HG03135 (cell line): ENCODE data around the gene CIITA.
"Not testable (repeated sequence)": the region's sequence is repeated elsewhere in the genome, so short reads cannot be mapped to it uniquely, and the experiment has no call there.

Source experiments
- ATAC-seq: cut with Tn5 transposase; IDR thresholded peaks from one replicate; pipeline ENCODE4 v1.9.1; 2021; ENCODE audit warnings: mild to moderate bottlenecking, moderate library complexity; ENCODE audit not compliant: unreplicated experiment

Gene CIITA, protein sequence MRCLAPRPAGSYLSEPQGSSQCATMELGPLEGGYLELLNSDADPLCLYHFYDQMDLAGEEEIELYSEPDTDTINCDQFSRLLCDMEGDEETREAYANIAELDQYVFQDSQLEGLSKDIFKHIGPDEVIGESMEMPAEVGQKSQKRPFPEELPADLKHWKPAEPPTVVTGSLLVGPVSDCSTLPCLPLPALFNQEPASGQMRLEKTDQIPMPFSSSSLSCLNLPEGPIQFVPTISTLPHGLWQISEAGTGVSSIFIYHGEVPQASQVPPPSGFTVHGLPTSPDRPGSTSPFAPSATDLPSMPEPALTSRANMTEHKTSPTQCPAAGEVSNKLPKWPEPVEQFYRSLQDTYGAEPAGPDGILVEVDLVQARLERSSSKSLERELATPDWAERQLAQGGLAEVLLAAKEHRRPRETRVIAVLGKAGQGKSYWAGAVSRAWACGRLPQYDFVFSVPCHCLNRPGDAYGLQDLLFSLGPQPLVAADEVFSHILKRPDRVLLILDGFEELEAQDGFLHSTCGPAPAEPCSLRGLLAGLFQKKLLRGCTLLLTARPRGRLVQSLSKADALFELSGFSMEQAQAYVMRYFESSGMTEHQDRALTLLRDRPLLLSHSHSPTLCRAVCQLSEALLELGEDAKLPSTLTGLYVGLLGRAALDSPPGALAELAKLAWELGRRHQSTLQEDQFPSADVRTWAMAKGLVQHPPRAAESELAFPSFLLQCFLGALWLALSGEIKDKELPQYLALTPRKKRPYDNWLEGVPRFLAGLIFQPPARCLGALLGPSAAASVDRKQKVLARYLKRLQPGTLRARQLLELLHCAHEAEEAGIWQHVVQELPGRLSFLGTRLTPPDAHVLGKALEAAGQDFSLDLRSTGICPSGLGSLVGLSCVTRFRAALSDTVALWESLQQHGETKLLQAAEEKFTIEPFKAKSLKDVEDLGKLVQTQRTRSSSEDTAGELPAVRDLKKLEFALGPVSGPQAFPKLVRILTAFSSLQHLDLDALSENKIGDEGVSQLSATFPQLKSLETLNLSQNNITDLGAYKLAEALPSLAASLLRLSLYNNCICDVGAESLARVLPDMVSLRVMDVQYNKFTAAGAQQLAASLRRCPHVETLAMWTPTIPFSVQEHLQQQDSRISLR

DNA sequence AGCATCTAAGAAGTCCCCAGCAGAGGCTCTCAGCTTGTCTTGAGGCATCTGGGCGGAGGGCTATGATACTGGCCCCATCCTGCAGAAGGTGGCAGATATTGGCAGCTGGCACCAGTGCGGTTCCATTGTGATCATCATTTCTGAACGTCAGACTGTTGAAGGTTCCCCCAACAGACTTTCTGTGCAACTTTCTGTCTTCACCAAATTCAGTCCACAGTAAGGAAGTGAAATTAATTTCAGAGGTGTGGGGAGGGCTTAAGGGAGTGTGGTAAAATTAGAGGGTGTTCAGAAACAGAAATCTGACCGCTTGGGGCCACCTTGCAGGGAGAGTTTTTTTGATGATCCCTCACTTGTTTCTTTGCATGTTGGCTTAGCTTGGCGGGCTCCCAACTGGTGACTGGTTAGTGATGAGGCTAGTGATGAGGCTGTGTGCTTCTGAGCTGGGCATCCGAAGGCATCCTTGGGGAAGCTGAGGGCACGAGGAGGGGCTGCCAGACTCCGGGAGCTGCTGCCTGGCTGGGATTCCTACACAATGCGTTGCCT is at the start of gene CIITA:
CIITA (plus strand) TSS at position 404 of the 543 bp plus-strand sequence; CDS start at position 533, 129 bp downstream.
- ATAC-seq, result peak; percentile 48

DNA sequence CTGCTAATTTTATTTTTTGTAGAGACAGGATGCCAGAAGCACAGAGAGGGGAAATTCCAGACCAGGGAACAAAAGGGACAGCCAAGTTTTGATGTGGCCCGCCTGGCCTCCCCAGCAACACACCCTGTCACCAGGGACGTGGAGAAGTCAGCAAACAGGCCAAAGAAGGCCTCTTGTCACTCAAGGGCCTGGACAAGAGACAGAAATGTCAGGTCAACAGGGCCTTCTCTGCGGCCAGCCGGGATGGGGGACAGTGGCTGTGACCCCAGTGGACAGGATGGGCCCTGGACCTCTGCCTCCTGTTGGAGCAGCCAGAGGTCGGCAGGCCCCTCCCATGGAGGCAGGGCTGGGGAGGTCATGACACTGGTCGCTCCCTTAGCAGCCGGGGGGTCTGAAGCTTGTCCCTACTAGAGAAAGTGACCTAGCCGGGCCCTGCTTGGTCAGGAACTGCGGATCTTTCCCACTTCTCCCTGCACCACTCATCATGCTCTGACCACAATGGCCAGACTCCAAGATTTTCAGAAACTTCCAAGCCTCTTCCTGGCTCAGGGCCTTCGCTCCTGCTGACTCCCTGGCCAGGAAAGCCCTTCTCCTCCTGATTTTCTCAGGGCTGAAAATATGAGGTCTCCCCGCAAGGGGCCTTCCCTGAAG is 49.2 kb upstream of the CIITA start:
- no peak for ATAC-seq

DNA sequence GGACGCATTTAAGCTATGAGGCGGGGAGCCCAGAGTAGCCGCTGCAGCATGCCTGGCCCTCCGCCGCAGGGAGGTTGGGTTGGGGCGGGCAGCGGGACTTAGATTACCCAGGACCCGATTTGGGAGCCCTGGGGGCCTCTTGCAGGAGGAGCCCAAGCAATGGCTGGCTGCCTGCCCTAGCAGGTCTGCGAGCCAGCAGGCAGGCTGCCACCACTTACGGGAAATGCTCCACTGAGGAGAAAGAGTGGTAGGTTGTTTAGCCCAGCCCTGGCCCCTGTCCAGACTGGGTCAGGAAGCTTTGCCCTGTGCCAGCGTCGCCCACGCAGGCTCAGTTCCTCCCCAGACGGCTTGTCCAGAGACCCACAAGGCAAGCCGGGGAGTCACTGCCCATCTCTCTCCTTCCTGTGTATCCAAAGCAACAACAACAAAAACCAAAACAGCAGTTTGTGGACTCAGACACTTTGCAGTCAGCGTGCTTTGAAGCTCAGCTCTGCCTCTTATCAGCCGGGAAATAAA is 48.1 kb upstream of the CIITA start:
- ATAC-seq, result no peak

DNA sequence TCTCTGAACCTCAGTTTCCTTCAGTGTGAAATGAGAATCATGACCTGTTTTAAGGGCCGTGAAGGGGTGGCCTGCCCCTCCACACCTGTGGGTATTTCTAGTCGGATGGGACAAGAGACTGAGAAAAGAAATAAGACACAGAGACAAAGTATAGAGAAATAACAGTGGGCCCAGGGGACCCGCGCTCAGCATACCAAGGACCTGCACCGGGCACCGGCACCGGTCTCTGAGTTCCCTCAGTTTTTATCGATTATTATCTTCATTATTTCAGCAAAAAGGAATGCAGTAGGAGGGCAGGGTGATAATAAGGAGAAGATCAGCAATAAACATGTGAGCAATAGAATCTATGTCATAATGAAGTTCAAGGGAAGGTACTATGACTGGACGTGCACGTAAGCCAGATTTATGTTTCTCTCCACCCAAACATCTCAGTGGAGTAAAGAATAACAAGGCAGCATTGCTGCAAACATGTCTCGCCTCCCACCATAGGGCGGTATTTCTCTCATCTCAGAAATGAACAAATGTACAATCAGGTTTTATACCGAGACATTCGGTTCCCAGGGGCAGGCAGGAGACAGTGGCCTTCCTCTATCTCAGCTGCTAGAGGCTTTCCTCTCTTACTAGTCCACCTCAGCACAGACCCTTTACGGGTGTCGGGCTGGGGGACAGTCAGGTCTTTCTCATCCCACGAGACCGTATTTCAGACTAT is 47.5 kb upstream of the CIITA start:
- not testable (repeated sequence) for ATAC-seq

DNA sequence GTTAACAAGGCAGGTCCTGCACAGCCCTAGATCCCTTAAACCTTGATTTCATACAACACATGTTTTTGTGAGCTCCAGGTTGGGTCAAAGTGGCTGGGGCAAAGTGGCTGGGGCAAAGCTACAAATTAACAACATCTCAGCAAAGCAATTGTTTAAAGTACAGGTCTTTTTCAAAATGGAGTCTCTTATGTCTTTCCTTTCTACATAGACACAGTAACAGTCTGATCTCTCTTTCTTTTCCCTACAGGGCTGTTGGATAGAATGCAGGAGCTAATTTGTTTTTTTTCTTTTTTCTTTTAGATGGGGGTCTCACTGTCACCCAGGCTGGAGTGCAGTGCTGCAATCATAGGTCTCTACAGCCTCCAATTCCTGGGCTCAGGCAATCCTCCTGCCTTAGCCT is 46.8 kb upstream of the CIITA start:
- not testable (repeated sequence) for ATAC-seq

DNA sequence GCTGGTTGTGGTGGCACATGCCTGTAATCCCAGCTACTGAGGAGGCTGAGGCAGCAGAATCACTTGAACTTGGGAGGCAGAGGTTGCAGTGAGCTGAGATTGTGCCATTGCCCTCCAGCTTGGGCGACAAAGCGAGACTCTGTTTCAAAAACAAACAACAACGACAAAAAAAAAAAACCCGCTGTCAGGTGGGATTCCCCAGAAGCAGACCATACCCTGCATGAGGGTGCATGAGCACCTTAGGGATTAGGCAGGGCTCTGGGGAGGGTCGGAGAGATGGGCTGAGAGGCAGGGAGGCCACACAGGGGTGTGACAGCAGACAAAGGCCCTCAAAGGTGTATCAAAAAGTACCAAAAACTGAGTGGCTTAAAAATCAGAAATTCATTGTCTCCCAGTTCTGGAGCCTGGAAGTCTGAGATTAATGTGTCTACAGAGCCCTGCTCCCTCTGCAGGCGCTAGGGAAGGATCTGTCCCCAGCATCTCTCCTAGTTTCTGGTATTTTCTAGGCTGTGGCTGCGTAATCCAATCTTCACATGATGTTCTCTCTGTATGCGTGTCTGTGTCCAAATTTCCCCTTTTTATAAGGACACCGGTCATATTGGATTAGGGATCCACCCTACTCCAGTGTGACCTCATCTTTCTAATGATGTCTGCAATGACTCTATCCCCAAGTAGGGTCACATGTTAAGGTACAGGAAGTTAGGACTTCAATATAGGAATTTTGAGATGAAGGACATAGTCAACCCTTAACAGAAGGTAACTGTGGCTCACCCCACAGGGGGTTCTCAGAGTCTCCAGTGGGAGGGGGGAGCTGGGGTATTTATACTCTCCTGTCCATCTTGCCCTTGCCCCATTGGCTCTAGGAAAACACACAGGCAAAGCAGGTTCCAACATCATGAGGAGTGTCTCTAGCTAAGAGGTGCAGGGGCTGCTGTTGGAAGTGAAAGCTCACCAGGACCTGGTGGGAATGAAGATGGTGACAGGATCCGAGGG is 44.8 kb upstream of the CIITA start:
- ATAC-seq, result no peak

DNA sequence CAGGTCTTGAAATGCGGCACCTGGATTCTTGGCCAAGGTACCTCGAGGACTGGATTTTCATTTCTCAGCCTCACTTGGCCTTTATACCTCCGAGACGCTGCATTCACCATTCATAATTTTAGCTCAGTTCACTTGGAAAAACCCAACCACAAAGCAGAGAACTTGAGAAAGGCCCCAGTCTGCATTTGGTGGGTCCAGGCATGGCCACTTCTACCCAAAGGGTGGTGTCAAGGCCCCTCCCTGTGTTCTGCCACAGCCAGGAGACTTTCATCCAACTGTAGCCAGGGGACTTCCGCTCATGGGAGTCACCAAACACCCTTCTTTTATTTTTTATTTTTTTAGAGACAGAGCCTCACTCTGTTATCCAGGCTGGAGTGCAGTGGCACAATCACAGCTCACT is 43.7 kb upstream of the CIITA start:
- no peak for ATAC-seq

DNA sequence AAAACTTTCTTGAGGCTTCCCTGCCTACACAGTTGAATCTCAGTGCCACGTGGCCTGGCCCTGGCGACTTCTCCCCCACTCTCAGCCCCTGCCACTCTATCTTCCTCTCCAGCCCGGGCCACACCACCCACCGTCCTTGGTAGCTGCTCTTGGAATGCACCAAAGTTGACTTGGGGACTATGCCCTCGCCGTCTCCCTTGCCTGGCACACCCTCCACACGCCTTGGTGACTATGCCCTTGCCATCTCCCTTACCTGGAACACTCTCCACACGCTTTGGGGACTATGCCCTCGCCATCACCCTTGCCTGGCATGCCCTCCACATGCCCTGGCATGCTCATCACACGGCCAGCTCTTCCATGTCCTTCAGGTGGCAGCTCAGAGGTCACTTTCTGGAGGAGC is 42.9 kb upstream of the CIITA start:
- no peak for ATAC-seq

DNA sequence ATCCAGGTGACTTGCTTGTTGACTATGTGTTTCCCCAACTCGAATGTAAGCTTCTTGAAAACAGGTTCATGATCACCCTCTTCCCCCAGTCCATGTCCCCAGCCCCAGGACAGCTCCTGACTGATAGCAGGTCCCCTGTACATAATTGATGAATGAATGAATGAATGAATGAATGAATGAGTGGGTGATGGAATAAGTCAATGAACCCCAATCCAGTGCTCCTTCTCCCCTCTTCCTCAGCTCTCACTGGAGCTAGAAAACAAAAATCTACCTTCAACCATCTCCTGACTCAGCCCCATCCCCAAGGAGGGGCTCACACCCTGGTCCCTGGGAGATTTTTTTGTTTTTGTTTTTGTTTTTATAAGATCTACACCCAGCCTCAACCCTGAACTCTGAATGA is 42.2 kb upstream of the CIITA start:
- ATAC-seq, result no peak

DNA sequence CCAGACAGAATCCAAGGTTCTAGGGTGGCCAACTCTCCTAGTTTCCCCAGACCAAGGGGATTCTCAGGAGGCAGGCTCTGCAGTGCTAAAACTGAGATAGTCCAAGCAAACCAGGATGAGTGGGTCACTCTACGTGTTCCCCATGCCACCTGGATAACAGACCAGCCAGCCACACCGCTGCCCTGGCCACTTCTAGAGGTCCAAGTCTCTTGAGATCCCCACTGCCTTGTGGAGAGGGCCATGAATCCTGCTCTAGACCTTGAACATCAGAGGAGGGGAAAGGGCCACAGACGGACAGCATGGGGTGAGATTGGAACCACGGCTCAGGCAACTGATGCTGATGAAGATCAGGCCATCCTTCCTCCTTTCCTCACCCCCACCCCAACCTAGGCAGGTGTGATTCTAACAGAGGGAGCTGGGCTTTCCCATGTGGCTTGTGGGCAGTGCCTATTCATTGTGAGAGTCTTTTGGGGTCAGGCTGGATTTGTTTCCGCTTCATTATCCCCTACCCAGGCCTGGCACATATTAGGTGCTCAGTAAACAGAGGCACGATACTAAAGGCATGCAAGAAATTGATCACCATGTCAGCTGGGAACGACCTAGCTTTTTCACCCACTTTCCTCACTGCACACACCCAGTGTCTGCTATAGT is 41.6 kb upstream of the CIITA start:
- ATAC-seq, result peak; percentile 51

DNA sequence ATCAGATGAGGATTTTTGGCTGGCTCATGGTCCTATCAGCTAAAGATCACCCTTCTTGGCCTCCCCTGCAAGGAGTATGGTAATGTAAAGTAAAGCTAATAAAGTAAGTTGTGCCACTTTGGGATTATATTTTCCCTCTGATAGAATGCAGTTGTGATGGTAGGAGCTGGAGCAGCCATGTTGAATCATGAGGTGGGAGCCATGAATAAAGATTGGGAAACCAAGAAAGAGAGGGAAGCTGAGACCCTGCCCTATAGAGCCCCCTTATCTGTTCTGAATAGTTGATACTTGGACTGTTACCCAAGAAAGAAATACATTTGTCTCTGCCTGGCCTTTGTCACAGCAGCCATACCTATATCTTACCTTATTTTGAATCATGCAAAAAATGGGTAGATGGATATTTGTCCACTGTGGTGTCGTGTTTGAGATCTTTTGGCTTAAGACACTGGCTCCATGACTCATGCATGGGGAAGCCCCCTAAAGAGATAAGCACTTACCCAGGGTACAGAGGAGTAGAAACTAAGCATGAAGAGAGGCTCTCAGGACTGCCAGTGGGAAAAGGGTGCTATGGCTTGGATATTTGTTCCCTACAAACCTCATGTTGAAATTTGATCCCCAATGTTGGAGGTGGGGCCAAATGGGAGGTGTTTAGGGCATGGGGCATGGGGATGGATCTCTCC is 40.7 kb upstream of the CIITA start:
- no peak for ATAC-seq

DNA sequence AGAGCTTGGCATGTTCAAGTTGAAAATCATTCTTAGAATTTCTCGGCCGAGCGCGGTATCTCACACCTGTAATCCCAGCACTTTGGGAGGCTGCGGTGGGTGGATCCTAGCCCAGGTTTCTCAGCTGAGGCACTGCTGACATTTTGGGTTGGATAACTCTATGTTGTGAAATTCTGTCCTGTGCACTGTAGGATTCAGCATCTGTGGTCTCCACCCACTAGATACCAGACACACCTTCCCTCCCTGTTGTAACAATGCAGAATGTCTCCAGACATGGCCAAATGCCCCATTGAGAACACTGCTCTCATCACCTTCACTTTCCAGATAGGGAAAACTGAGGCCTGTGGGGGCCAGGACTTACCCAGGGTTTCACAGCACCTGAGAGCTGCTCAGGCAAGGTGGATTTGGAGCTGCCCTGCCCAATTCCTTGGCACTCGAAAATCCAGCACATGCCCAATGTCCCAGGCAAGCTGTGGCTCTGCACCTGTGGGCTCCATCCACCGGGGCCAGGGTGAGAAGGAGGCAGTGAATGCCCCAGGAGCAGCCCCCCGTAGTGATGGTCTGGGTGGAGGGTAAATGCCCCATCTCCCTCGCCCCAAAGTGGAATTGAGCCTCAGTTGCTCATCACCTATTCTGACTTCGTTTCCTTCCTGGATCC is 38.3 kb upstream of the CIITA start:
- ATAC-seq, result no peak

DNA sequence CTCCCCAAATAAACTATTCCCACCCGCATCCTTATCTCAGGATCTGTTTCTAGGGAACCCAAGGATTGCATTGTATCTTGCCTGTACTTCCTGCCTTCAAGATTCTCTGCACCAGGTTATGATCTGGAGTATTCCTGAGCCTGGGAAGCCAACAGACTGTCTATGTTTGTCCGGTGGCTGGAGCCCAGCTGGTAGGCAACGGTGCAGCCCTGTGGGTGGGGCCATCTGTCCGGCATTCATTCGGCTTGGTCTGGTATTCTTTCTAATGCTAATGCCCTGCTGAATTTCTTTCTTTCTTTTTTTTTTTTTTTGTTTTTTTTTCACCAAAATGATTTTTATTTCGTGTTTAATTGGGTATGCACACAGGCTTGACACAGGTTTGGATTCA is 37.7 kb upstream of the CIITA start:
- no peak for ATAC-seq

DNA sequence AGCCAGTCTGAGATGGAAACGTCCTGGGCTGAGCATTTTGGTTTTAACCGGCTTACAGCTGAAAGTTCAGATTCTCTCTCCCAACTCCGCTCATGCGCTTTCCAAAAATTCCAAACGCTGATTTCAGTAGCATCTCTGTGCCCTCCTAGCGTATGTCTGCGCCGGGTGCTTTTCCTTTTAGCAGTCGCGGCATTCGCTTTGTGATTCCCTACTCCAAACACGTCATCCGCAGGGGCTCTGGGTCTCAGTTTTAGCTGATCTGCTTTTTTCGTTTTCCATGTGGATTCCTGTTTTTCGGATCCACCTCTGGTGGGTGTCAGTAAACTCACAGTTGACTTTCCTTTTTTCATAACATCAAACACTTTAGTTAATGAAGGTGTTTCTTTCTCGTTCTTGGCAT is 36.3 kb upstream of the CIITA start:
- no peak for ATAC-seq

DNA sequence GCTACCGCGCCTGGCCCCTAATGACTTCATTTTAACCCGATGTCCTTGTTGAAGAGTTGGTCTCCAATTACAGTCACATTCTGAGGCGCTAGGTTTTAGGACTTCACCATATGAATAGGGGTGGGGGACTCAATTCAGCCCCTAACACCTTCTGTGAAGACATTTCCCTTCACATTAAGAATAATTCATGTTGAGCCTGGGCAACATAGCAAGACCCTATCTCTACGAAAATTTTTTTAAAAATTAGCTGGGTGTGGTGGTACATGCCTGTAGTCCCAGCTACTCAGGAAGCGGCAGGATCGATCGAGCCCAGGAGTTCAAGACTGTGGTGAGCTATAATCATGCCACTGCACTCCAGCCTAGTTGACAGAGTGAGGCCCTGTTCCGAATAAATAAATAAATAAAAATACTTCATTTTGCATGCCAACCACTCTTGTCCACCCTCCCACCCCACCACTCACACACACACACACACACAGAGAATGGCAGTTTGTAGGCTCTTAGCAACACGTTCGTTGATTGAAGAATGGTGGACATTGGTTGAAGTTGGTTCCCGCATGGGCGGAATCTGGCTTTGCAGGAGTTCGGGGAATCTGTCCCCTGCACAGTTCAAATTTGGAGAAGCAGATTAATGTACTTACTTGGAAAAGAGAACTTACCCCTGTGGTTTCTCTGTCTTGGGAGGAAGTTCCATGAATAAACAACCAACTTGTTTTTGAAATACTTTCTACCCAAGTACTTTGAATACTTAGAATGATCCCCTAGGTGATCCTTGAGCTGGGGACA is 30.6 kb upstream of the CIITA start:
- ATAC-seq, result no peak

DNA sequence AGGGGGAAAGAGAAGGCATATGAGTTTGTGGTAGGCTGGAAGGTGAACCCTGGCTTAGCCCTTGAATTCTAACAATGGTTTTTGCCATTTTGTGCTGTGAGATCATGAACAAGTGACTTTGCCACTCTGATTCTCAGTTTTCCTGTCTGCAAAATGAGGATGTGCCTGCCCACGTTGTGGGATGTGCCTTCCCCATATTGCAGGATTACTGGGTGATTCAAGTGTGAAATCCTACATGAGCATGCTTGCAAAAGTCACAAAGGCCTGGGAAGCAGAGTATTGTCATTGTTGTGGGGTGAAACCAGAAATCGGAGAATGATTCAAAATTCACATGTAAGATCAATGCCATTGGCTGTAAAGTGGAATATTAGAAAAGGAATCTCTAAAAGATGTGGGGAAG is 29.8 kb upstream of the CIITA start:
- ATAC-seq, result no peak
